Kidney glomerular epithelial cell (primary cell): Measurements from ENCODE around the gene SETD1A.
"Not testable (repeated sequence)": the region's sequence is repeated elsewhere in the genome, so short reads cannot be mapped to it uniquely, and the experiment has no call there.

Source experiments
- DNase-seq: peaks from one replicate; lab custom pipeline; 2025; lab: John Stamatoyannopoulos, UW

SETD1A gene

GRCh38 chr16:30929167-30929566 is 28.4 kb upstream of the SETD1A start:
- DNase-seq: no peak

DNA sequence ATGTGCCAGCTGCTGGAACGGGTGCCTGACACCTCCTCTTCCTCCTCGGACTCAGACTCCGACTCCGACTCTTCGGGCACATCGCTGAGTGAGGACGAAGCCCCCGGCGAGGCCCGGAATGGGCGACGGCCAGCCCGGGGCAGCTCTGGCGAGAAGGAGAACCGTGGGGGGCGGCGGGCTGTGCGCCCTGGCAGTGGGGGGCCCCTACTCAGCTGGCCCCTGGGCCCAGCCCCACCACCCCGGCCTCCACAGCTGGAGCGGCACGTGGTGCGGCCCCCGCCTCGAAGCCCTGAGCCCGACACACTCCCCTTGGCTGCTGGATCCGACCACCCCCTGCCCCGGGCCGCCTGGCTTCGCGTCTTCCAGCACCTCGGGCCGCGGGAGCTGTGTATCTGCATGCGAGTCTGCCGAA is 27.4 kb upstream of the SETD1A start:
- no peak for DNase-seq

GRCh38 chr16:30931068-30931650 is 26.4 kb upstream of the SETD1A start:
- DNase-seq: no peak

GRCh38 chr16:30934827-30935557 is 22.6 kb upstream of the SETD1A start:
- DNase-seq: peak; percentile 1

DNA sequence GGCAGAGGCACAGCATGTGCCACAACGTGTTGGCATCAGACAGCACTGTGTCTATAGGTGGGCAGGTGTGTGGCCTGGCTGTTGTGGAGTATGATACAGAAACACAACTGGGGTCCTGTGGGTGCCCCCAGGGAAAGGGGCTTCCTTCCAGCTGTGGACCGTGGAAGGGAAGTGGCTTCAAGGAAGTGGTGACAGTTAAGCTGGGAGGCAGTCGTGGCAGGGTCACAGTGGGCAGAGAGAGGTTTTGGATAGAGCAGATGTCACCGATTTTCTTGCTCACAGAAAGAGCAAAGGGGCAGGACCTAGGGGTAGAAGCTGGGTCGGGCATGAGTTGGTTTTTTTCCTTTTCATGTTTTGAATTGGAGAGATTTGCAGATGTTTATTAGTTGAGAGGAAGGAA is 19.9 kb upstream of the SETD1A start:
- DNase-seq: no peak

DNA sequence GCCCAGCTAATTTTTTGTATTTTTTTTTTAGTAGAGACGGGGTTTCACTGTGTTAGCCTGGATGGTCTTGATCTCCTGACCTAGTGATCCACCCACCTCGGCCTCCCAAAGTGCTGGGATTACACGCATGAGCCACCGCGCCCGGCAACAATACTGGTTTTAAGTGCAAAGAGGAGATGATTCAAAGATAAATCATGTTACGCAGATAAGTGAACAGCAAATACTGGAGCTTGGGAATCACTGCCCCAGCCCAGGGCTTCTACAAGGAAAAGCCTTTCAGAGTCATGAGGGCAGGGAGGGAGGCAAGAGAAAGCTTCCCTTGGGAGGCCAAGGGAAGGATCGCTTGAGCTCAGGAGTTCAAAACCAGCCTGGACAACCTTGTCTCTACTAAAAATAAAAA is 18.0 kb upstream of the SETD1A start:
- DNase-seq: not testable (repeated sequence)

- peak; percentile 67 for DNase-seq
These were observed 15.7 kb upstream of the SETD1A start for GRCh38 chr16:30941600-30942425.

DNA sequence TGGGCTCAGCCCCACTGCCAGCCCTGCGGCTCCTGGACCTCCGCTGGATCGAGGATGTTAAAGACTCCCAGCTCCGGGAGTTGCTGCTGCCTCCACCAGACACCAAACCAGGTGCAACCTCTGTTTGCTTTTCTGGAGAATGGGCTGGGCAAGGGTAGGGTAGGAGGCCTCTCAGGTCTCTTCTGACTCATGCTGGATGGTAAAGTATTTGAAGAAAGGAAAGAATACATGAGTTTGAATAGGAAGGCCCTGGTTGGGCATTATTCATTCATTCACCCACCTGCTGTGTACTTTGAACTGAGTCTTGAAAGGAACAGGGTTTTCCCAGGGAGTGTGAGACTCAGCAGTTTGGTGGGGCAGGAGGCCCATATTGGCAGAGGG is 15.1 kb upstream of the SETD1A start:
- no peak for DNase-seq

- no peak for DNase-seq
These were observed 13.2 kb upstream of the SETD1A start for GRCh38 chr16:30944352-30944751.

- DNase-seq: no peak
These were observed 10.6 kb upstream of the SETD1A start for GRCh38 chr16:30946671-30947540.

GRCh38 chr16:30947541-30947858 is 10.1 kb upstream of the SETD1A start:
- no peak for DNase-seq

GRCh38 chr16:30947859-30948666 is 9.5 kb upstream of the SETD1A start:
- DNase-seq: peak; percentile 91

GRCh38 chr16:30948667-30949649 is 8.6 kb upstream of the SETD1A start, which contains the start of gene ORAI3:
ORAI3 (plus strand) TSS chr16:30949068; CDS start chr16:30949290, 222 bp downstream.
- DNase-seq: peak; percentile 46

- DNase-seq: peak; percentile 84
These were observed 7.7 kb upstream of the SETD1A start for GRCh38 chr16:30949650-30950515.

- no peak for DNase-seq
These were observed 7.0 kb upstream of the SETD1A start for GRCh38 chr16:30950516-30951065.

DNA sequence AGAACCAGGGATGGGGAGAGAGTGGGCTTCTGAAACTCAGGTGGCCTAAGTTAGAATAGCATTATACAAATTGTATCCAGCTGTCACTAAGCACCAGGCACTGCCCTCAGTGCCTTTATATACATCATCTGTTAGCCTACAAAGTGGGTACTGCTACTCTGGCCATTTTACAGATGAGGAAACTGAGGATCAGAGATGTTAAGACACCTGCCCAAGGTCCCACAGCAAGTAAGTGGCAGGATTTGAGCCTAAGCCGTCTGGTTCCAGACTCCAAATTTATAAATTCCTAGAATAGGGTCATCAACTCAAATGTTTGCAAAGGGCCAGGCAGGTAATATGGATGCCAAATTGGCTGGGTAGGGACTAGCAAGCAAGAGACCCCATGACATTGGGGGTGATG is 6.4 kb upstream of the SETD1A start:
- no peak for DNase-seq

DNA sequence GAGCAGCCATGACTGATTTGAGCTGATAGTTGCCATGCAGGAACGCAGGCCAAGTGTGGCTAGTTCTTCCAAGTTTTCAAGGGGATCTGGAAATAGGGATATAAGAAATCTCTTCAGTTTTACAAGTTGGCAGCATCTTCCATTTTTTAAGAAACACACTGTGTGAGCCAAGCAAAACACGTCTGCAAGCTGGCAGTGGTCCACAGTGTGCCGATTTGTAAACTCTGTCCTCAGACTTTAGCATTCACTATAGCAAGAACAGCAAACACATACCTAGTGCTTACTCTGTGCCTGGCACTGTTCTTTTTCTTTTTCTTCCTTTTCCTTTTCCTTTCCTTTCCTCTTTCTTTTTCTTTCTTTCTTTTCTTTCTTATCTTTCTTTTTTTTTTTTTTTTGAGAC is 5.8 kb upstream of the SETD1A start:
- DNase-seq: no peak

- no peak for DNase-seq
These were observed 4.4 kb upstream of the SETD1A start for GRCh38 chr16:30953111-30953510.
